ENCODE results near the gene SEPTIN10.

DNA sequence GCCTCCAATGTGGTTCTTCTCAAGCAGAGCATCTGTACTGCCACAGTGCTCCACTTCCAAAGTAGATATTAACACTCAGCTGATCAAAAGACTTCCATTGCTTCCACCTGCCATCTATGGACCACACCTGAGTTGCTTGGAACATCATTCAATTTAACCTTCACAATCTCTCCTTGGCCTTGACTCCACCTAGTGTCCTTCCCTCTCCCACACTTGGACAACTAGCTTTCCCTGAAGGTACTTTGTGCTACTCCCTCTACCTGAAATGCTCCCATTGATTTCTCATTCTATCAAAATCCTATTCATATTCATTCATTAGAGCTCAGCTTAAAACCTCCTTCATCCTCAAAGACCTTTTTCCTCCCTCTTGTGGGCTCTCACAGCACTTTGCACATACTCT lies 49.1 kb upstream of the SEPTIN10 start:
- TF ChIP-seq CTCF (IDR thresholded peaks at IDR 0.05), result peak in 4 of 7 experiments; percentile 26 to 47 (median 44)
- no peak for TF ChIP-seq POLR2A (IDR thresholded peaks at IDR 0.05)

Data from body of pancreas (tissue), 4 donors.